Measurements from ENCODE around the gene NCAPD2.

The NCAPD2 gene

GRCh38 chr12:6493497-6494257, at the start of gene NCAPD2:
Gene NCAPD2 (plus strand): TSS chr12:6494102. CDS start chr12:6495099, 997 bp downstream.
- peak; percentile 96 for DNase-seq (ENCODE audit: low spot score)

- DNase-seq (ENCODE audit: low spot score): no peak
These were observed 48.9 kb upstream of the NCAPD2 start, which contains the start of gene CD27 for GRCh38 chr12:6444704-6445688. Gene CD27 (plus strand): TSS chr12:6444955. CDS start chr12:6445096, 141 bp downstream.

GRCh38 chr12:6450091-6450868, 43.6 kb upstream of the NCAPD2 start:
- no peak for DNase-seq (ENCODE audit: low spot score)

GRCh38 chr12:6450869-6451347, 43.0 kb upstream of the NCAPD2 start:
- DNase-seq (ENCODE audit: low spot score): no peak

- peak; percentile 92 for DNase-seq (ENCODE audit: low spot score)
These were observed 42.3 kb upstream of the NCAPD2 start, which contains the start of gene TAPBPL for GRCh38 chr12:6451348-6452244. Gene TAPBPL (plus strand): TSS chr12:6452042. CDS start chr12:6452249, 207 bp downstream.

- DNase-seq (ENCODE audit: low spot score): peak; percentile 56
These were observed 41.5 kb upstream of the NCAPD2 start for GRCh38 chr12:6452245-6452943.

- DNase-seq (ENCODE audit: low spot score): no peak
These were observed 40.8 kb upstream of the NCAPD2 start for GRCh38 chr12:6452944-6453630.

- no peak for DNase-seq (ENCODE audit: low spot score)
These were observed 36.5 kb upstream of the NCAPD2 start for GRCh38 chr12:6457220-6457945.

GRCh38 chr12:6458281-6459003, 35.5 kb upstream of the NCAPD2 start:
- DNase-seq (ENCODE audit: low spot score): no peak

GRCh38 chr12:6459004-6459337, 34.9 kb upstream of the NCAPD2 start:
- DNase-seq (ENCODE audit: low spot score): no peak

- DNase-seq (ENCODE audit: low spot score): no peak
These were observed 33.0 kb upstream of the NCAPD2 start for GRCh38 chr12:6460751-6461371.

GRCh38 chr12:6461401-6462233, 32.3 kb upstream of the NCAPD2 start:
- peak; percentile 70 for DNase-seq (ENCODE audit: low spot score)

GRCh38 chr12:6462234-6462995, 31.5 kb upstream of the NCAPD2 start:
- no peak for DNase-seq (ENCODE audit: low spot score)

GRCh38 chr12:6463216-6463615, 30.7 kb upstream of the NCAPD2 start:
- DNase-seq (ENCODE audit: low spot score): no peak

GRCh38 chr12:6463858-6464257, 30.0 kb upstream of the NCAPD2 start:
- DNase-seq (ENCODE audit: low spot score): no peak

GRCh38 chr12:6464531-6464930, 29.4 kb upstream of the NCAPD2 start:
- no peak for DNase-seq (ENCODE audit: low spot score)

Measured in globus pallidus (tissue), 1 donor.